Endothelial cell of umbilical vein (primary cell): ENCODE results near the gene MYL3. TPM values are rescaled to one million over a fixed set of nuclear protein-coding genes. Genes with fewer than 3 reads are reported as not detected.

Source experiments
- BruUV-seq: library from RNA; stranded (reverse); fragments of 400-500 nt; replicated peaks from 2 replicates; lab custom pipeline; 2021; lab: Mats Ljungman, UMichigan
- CTCF ChIA-PET: fragments of 300-600, 350-600 bp; sonication (Branson Sonifier 250); formaldehyde crosslinking; loops from one replicate; lab custom pipeline; 2021; ENCODE audit warnings: antibody characterized with exemption, inconsistent platforms; lab: Charles Lee
- POLR2A ChIA-PET: fragments of 300-600, 350-600 bp; sonication (Branson Sonifier 250); formaldehyde crosslinking; loops from one replicate; lab custom pipeline; 2021; ENCODE audit warnings: antibody characterized with exemption, inconsistent platforms; lab: Charles Lee
- DNase-seq: peaks from one replicate; pipeline ENCODE4 v3.0.0-alpha.2; 2011; ENCODE audit warnings: low read depth, low spot score
- FAIRE-seq: peaks from 2 replicates; lab custom pipeline; 2011; peaks lifted over from hg19 to GRCh38; lab: Jason Lieb, UNC
- H2AFZ ChIP-seq: 2 replicates; pipeline ENCODE4 v1.6.0; 2012; ENCODE audit warnings: low read depth, low read length, control low read depth, inconsistent platforms
- H3K27ac ChIP-seq: 2 replicates; pipeline ENCODE4 v1.5.1; 2011; ENCODE audit warnings: low read depth, mild to moderate bottlenecking, control low read depth, low read length, moderate library complexity; ENCODE audit not compliant: insufficient read depth
- H3K27me3 ChIP-seq, 2 experiments: 2 replicates each; pipeline versions ENCODE4 v1.6.0 to v1.6.1; 2011; ENCODE audit warnings: low read length in 2 of 2, mixed read lengths in 1 of 2; ENCODE audit not compliant: control insufficient read depth in 2 of 2, insufficient read depth in 2 of 2
- H3K36me3 ChIP-seq, 2 experiments: 2 replicates in 1 of 2; 3 replicates in 1 of 2; pipeline ENCODE4 v1.5.1; 2011; ENCODE audit warnings: low read length in 2 of 2, mild to moderate bottlenecking in 1 of 2, moderate library complexity in 1 of 2; ENCODE audit not compliant: control insufficient read depth in 2 of 2, insufficient read depth in 2 of 2; ENCODE audit errors: extremely low read depth in 1 of 2
- H3K4me1 ChIP-seq: 3 replicates; pipeline ENCODE4 v1.5.1; 2011; ENCODE audit warnings: mild to moderate bottlenecking, low read length; ENCODE audit not compliant: control insufficient read depth, insufficient read depth; ENCODE audit errors: extremely low read depth
- H3K4me2 ChIP-seq: 2 replicates; pipeline ENCODE4 v1.6.1; 2011; ENCODE audit warnings: low read length, control low read depth, mixed read lengths; ENCODE audit not compliant: insufficient read depth
- H3K4me3 ChIP-seq, 3 experiments: fragments of 200-600 bp in 1 of 3; sonication (generic), shearing (Covaris generic) in 1 of 3; replicated peaks in 1 of 3; 2 replicates each; pipeline ENCODE4 v1.5.1; 2011 to 2016; ENCODE audit warnings: control low read depth in 3 of 3, low read length in 3 of 3, mild to moderate bottlenecking in 2 of 3, inconsistent platforms in 1 of 3, low read depth in 1 of 3, moderate library complexity in 1 of 3; ENCODE audit not compliant: insufficient read depth in 1 of 3
- H3K79me2 ChIP-seq: 2 replicates; pipeline ENCODE4 v1.6.0; 2012; ENCODE audit warnings: low read length, inconsistent platforms; ENCODE audit not compliant: control insufficient read depth, insufficient read depth
- H3K9ac ChIP-seq: replicated peaks from 2 replicates; pipeline ENCODE3; 2011; ENCODE audit warnings: low read length, control low read depth; ENCODE audit not compliant: insufficient read depth; ENCODE audit errors: extremely low read depth
- H3K9me1 ChIP-seq: replicated peaks from 3 replicates; pipeline ENCODE4 v1.6.0; 2011; ENCODE audit warnings: mild to moderate bottlenecking, low read length; ENCODE audit not compliant: control insufficient read depth, insufficient read depth; ENCODE audit errors: extremely low read depth
- H3K9me3 ChIP-seq: replicated peaks from 2 replicates; pipeline ENCODE4 v1.5.1; 2012; ENCODE audit warnings: low read length, inconsistent platforms; ENCODE audit not compliant: control insufficient read depth, insufficient read depth
- H4K20me1 ChIP-seq: replicated peaks from 2 replicates; pipeline ENCODE3; 2011; ENCODE audit warnings: mild to moderate bottlenecking, low read length; ENCODE audit not compliant: control insufficient read depth, insufficient read depth; ENCODE audit errors: extremely low read depth
- EZH2 ChIP-seq: IDR thresholded peaks from 2 replicates; pipeline ENCODE4 v1.6.1; 2012; ENCODE audit warnings: borderline replicate concordance, low read depth, mild to moderate bottlenecking, moderate library complexity, low read length, inconsistent platforms; ENCODE audit not compliant: severe bottlenecking
- FOS ChIP-seq: IDR thresholded peaks from 2 replicates; pipeline ENCODE4 v1.6.1; 2011; ENCODE audit warnings: mild to moderate bottlenecking, low read length, moderate library complexity, borderline replicate concordance; ENCODE audit not compliant: insufficient read depth
- GATA2 ChIP-seq: IDR thresholded peaks from 2 replicates; pipeline ENCODE4 v1.7.0; 2011; ENCODE audit warnings: low read depth, mild to moderate bottlenecking, moderate library complexity, mixed read lengths, low read length; ENCODE audit not compliant: insufficient read length, insufficient read depth
- JUN ChIP-seq: IDR thresholded peaks from 2 replicates; pipeline ENCODE4 v1.6.1; 2011; ENCODE audit warnings: borderline replicate concordance, low read depth; ENCODE audit not compliant: insufficient read length, insufficient read depth
- POLR2A ChIP-seq: IDR thresholded peaks from 2 replicates; pipeline ENCODE4 v1.6.1; 2012; ENCODE audit warnings: low read depth, mild to moderate bottlenecking, control low read depth, low read length
- POLR2AphosphoS5 ChIP-seq: IDR thresholded peaks from 2 replicates; pipeline ENCODE4 v1.6.1; 2012; ENCODE audit warnings: low read depth, mild to moderate bottlenecking, control low read depth, low read length, moderate library complexity; ENCODE audit not compliant: insufficient read depth
- dilution Hi-C: fragments of 300-500 bp; cut with MboI; formaldehyde crosslinking; loops from one replicate; pipeline ENCODE4 v1.15.0; 2019; ENCODE audit warnings: low sequenced_read_pairs; ENCODE audit not compliant: extremely low pct_ligation_motif_present
- intact Hi-C: fragments of 100-400 bp; cut with micrococcal nuclease; formaldehyde crosslinking; loops from one replicate; pipeline ENCODE4 v1.10.0; 2022
- polyA plus RNA-seq, 4 experiments: library from polyadenylated mRNA; depleted of rRNA in 3 of 4; stranded (reverse) in 3 of 4; unstranded in 1 of 4; fragments of >200 nt; gene quantifications; 2 replicates each; pipeline versions ENCODE4 v1.2.1 to v1.2.3, GENCODE V29; 2011 to 2012; ENCODE audit warnings: missing spikeins in 1 of 4
- total RNA-seq: library from RNA; stranded (reverse); gene quantifications from 2 replicates; pipeline ENCODE4 v1.2.3, GENCODE V29; 2021
- TF ChIP-seq, protein P1 (sequence below), 2 donors: IDR thresholded peaks; 1 replicate in 1 of 2; 2 replicates in 1 of 2; pipeline ENCODE4 v1.5.1; 2011; ENCODE audit warnings: low read length in 2 of 2, mild to moderate bottlenecking in 2 of 2, moderate library complexity in 2 of 2, control low read depth in 1 of 2, inconsistent platforms in 1 of 2, low read depth in 1 of 2; ENCODE audit not compliant: insufficient read depth in 1 of 2; ENCODE audit errors: extremely low read depth in 1 of 2
- TF ChIP-seq, protein P2 (sequence below): IDR thresholded peaks from 2 replicates; pipeline ENCODE4 v1.6.1; 2011; ENCODE audit not compliant: insufficient read depth, insufficient read length

The MYL3 gene
- total and polyA plus RNA-seq, 2 donors (not counting 3 experiments of a cell fraction or from before 2014, with no cell fraction given), result not detected

DNA sequence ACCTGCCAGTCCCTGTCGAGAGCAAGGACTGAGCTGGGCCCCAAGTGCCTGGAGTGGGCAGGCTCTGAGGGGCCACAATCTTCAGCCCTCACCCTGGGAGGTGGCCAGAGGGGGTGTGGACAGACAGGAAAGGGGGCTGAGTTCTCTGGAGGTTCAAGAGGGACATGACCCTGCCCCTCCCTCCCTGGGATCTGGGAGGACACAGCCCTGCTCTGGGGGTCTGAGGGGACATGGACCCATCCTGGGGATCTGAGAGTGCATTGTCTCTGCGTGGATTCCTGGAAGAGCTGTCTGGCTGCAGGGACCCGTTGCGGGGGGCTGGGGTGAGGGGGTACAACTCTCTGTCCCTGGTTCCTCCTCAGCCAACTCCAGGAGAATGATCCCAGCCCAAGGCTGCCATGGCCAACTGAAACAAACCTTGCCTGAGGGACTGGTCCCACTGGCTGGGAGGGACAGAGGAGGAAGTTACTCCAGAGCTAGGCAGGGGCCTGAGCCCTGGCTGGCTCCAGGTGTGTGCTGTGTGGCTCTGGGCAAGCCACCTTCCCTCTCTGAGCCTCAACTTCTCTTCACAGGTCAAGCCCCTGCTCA is 43.3 kb upstream of the MYL3 start:
- Histone ChIP-seq H3K36me3 (no peaks in the 10 kb centered on the region), H3K27ac (no peak overlapping the region), H3K4me3 (no peak overlapping the region), H3K79me2 (no peaks in the 10 kb centered on the region), H2AFZ (no peak overlapping the region), H3K9ac (no peak overlapping the region), H3K9me1 (no peaks in the 10 kb centered on the region), H3K27me3 (no peaks in the 10 kb centered on the region), H3K9me3 (no peaks in the 10 kb centered on the region), H4K20me1 (no peaks in the 10 kb centered on the region), H3K4me1 (peaks cover 12% of the 10 kb centered on the region), H3K4me2 (no peak overlapping the region)
- intact Hi-C loops, result no loop called here
- dilution Hi-C loops, result no loop called here
- FAIRE-seq (no peak), DNase-seq (no peak)
- POLR2A ChIA-PET, result no interaction called here
- TF ChIP-seq, protein P1, sequence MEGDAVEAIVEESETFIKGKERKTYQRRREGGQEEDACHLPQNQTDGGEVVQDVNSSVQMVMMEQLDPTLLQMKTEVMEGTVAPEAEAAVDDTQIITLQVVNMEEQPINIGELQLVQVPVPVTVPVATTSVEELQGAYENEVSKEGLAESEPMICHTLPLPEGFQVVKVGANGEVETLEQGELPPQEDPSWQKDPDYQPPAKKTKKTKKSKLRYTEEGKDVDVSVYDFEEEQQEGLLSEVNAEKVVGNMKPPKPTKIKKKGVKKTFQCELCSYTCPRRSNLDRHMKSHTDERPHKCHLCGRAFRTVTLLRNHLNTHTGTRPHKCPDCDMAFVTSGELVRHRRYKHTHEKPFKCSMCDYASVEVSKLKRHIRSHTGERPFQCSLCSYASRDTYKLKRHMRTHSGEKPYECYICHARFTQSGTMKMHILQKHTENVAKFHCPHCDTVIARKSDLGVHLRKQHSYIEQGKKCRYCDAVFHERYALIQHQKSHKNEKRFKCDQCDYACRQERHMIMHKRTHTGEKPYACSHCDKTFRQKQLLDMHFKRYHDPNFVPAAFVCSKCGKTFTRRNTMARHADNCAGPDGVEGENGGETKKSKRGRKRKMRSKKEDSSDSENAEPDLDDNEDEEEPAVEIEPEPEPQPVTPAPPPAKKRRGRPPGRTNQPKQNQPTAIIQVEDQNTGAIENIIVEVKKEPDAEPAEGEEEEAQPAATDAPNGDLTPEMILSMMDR (IDR thresholded peaks at IDR 0.05; ENCODE audit: extremely low read depth in 1 of 2, insufficient read depth in 1 of 2, low read depth in 1 of 2, low read length in 2 of 2), result no peak
- TF ChIP-seq, protein P2, sequence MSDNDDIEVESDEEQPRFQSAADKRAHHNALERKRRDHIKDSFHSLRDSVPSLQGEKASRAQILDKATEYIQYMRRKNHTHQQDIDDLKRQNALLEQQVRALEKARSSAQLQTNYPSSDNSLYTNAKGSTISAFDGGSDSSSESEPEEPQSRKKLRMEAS, result no peak
- TF ChIP-seq GATA2 (no peak), POLR2AphosphoS5 (no peak), EZH2 (no peak), FOS (no peak), POLR2A (no peak), JUN (no peak)
- no TSS peak for BruUV-seq
- CTCF ChIA-PET, result interaction anchor here (0.9 to 1.0 kb wide), 2 partner anchors 40 to 243 kb away, joined by 3 read pairs; no protein-coding TSS in a partner anchor
